Omental fat pad (tissue), 4 donors: ENCODE results near the gene ISG20. TPM values are rescaled to one million over a fixed set of nuclear protein-coding genes. Genes with fewer than 3 reads are reported as not detected.

Experiments
- ATAC-seq: fragments of 150-250 bp; one replicate; pipeline ENCODE4 v1.9.1; 2016; ENCODE audit warnings: mild to moderate bottlenecking, moderate library complexity; ENCODE audit not compliant: low FRiP score
- DNase-seq: peaks from one replicate; pipeline ENCODE4 v3.0.0-alpha.2; 2019; ENCODE audit warnings: low spot score
- total RNA-seq, 4 donors: library from RNA; depleted of rRNA; stranded (reverse); fragments of >200 nt; gene quantifications; one replicate each; pipeline ENCODE4 v1.1.0, GENCODE V29; 2016
- TF ChIP-seq, protein P1 (sequence below), 3 donors: fragments of 450-650 bp; IDR thresholded peaks; one replicate each; pipeline ENCODE4 v1.5.1; 2016 to 2017; ENCODE audit warnings: antibody characterized with exemption in 3 of 3, mild to moderate bottlenecking in 3 of 3, moderate library complexity in 2 of 3

Gene ISG20
- total RNA-seq, 4 donors from 2014 or later = 21.3 to 41.0 (median 27.8) TPM

DNA sequence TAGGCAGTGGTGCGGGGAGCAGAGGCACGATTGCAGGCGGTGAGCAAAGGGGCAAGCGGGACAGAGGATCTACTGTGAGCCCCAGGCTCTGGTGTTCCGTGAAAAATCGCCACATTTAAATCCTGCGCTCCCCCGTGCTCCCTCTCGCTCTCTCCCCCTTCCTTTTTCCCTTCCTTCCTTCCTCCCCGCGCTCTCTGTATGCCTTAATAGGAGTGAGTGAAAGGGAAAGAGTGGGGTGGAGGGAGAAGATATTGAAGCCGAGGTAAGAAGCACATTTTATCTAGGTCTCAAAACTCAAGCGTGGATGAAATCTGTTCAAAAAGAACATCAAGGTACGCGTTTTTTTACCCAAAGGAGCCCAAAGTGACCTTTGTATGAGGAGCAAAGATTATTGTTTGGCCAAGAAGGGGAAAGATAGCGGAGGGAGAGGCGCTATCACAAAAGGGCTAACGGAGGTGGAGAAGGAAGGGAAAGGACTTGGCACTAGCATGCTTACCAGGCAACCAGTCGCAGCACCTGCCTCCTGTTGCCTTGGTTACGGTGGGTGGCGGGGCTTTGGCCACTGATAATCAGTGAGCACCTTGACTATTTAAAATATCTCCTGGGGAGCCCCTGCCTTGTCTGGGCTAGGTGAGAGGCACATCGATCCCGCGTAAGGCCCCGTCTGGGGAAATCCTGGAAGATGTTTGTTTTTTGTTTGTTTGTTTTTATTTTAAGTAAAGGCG is 32.6 kb upstream of the ISG20 start:
- ATAC-seq (no peak), DNase-seq (no peak)
- TF ChIP-seq, protein P1, sequence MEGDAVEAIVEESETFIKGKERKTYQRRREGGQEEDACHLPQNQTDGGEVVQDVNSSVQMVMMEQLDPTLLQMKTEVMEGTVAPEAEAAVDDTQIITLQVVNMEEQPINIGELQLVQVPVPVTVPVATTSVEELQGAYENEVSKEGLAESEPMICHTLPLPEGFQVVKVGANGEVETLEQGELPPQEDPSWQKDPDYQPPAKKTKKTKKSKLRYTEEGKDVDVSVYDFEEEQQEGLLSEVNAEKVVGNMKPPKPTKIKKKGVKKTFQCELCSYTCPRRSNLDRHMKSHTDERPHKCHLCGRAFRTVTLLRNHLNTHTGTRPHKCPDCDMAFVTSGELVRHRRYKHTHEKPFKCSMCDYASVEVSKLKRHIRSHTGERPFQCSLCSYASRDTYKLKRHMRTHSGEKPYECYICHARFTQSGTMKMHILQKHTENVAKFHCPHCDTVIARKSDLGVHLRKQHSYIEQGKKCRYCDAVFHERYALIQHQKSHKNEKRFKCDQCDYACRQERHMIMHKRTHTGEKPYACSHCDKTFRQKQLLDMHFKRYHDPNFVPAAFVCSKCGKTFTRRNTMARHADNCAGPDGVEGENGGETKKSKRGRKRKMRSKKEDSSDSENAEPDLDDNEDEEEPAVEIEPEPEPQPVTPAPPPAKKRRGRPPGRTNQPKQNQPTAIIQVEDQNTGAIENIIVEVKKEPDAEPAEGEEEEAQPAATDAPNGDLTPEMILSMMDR (IDR thresholded peaks at IDR 0.05) = no peak

DNA sequence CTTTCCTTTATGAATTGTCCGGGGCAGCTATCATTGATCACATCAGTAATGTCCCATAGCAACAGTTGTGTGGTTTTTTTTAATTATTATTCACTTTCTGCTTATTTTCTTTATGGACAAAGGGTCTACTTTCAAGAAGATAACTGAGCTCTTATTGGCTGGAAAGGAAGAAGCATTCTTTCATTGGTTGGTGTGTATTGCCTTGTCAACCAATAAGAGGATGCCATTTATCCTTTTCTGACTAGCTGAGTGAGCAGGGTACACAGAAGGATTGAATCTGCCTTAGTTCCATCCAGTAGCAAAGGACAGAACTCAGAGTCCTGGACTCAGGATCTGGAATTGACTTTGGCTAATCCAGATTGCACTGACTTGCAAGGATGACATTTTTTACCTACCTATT is 30.9 kb upstream of the ISG20 start:
- DNase-seq (no peak), ATAC-seq (no peak)
- TF ChIP-seq, protein P1 (IDR thresholded peaks at IDR 0.05) = no peak

DNA sequence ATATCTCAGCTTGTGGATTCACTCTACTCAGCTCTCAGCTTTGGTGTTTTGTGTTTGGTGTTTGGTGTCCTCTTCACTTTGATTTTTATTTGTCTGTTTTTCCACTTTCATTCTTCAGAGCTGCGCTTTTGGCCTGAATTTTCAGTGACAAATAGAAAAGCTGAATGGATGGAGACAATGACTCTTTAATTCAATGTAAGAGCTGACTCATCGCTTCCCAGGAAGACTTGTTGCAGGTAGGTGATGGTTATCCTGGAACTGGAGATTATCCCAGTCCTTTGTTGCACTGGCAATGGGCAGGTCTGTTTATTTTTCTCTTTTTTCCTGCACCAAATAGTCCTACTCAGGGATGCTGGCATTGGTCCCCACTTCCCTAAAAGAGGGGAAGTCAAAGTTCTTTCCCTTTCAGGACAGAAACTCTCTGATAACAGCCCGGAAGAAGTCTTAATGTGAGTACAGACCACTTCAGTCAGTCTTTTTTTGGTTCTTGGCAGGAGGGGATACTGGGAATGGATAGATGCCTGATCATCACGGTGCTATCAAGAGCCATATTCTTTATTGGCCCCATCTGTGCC is 30.1 kb upstream of the ISG20 start:
- DNase-seq (no peak), ATAC-seq (no peak)
- TF ChIP-seq, protein P1 (IDR thresholded peaks at IDR 0.05) = no peak

DNA sequence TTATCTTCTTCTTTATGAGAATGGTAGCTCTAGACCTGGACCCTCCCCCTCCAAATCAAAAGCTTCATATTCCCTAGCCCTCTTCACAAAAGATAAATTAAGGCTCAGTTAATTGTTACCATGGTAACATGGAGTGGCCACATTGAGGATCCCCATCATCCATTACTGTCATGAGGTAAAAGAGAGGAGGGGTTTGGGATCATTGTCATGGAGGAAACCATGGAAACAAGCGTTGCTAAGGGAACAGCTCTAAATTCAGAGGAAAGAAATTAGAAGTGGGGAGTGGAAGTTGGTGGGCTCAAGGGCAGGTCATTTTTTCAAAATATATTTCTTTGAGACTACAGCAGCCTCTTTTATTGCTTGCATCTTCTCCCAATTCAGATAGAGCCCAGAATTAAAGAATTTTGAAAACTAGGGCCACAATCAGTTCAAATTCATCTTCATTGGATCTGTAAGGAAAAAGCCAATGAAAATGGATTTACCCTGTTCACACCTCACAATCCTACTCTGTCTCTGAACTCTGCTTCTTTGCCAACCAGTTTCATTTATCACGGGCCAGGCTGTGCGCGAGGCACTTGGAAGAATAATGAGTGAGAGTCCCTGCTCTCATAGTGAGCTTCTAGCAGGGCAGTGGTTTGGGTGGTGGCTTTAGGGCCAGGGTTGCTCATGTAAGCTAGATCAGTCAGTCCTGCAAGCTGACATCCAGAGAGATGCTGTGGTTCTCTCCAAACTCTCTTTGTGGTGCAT is 29.3 kb upstream of the ISG20 start:
- TF ChIP-seq, protein P1 (IDR thresholded peaks at IDR 0.05) = no peak
- DNase-seq (no peak), ATAC-seq (no peak)

DNA sequence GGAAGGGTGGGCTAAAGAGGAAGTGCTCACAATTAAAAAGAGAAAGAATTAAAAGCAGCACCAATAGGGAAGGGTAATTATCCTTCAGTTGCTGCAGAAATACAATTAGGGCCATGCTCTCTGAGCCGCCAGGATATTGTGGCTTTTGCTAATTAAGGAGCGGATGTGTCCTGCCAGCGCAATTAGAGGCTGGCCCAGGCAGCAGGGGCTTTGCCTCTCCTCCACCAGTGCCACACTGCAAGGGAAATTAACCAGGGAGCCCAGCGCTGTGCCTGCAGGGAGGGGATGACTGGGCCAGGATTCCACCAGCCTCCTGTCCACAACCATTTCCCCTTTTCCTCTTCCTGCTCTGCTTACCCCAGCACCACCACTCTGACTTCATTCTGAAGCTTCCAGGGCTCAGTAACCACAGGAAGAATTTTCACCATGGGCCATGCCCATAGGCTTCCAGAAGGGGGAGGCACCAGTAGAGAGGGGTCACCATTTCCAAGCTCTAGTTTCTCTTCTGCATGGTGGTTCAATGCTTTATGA is 28.1 kb upstream of the ISG20 start:
- DNase-seq (no peak), ATAC-seq (no peak)
- TF ChIP-seq, protein P1 (IDR thresholded peaks at IDR 0.05) = no peak

DNA sequence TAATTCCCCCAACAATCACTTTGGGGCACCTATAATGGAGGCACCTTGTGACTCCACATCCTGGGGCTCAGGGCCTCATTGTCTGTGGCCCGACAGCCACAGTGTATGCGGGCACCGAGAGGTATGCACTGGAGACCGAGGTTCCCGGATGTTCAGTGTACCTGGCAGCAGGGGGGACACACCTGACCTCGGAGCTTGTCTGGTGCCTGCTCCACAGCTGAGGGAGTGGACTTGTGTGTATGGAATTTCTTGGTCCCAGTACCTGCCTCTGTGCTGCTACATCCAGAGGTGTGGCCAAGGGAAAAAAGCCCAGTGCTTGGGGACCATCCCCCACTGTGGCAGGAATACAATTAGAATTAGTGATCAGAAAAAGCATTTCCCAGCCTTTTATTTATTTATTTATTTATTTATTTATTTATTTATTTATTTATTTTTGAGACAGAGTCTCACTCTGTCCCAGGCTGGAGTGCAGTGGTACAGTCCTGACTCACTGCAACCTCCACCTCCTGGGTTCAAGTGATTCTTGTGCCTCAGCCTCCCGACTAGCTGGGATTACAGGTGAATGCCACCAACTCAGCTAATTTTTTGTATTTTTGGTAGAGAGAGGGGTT is 26.5 kb upstream of the ISG20 start:
- DNase-seq (no peak), ATAC-seq (no peak)
- TF ChIP-seq, protein P1 (IDR thresholded peaks at IDR 0.05) = no peak
